Lung (tissue), 12 donors: ENCODE measurements around the gene SPTB. TPM values are rescaled to one million over a fixed set of nuclear protein-coding genes. Genes with fewer than 3 reads are reported as not detected.

Experiments
- ATAC-seq: fragments of 200-7000 bp; cut with Tn5 transposase; one replicate; pipeline ENCODE4 v1.9.1; 2020; ENCODE audit warnings: moderate number of reproducible peaks; ENCODE audit not compliant: insufficient read depth, low FRiP score
- DNase-seq, 3 donors: peaks; one replicate each; pipeline ENCODE4 v3.0.0-alpha.2; 2013 to 2017
- H3K27ac ChIP-seq, 2 donors: one replicate each; pipeline ENCODE4 v1.5.1; 2013; ENCODE audit warnings: mild to moderate bottlenecking in 2 of 2, moderate library complexity in 2 of 2, control low read depth in 1 of 2, inconsistent platforms in 1 of 2, low read depth in 1 of 2, low read length in 1 of 2
- H3K27me3 ChIP-seq, 3 donors: one replicate each; pipeline ENCODE4 v1.5.1; 2013; ENCODE audit warnings: low read length in 2 of 3; ENCODE audit not compliant: control insufficient read depth in 3 of 3, insufficient read depth in 3 of 3
- H3K36me3 ChIP-seq, 4 donors: one replicate each; pipeline ENCODE4 v1.5.1; 2013; ENCODE audit warnings: low read length in 4 of 4, mild to moderate bottlenecking in 1 of 4, moderate library complexity in 1 of 4; ENCODE audit not compliant: control insufficient read depth in 4 of 4, insufficient read depth in 4 of 4
- H3K4me1 ChIP-seq, 5 donors: one replicate each; pipeline ENCODE4 v1.5.1; 2013; ENCODE audit warnings: low read length in 5 of 5, mild to moderate bottlenecking in 2 of 5, moderate library complexity in 1 of 5; ENCODE audit not compliant: control insufficient read depth in 5 of 5, insufficient read depth in 5 of 5
- H3K4me3 ChIP-seq: one replicate; pipeline ENCODE4 v1.5.1; 2013; ENCODE audit warnings: mild to moderate bottlenecking, control low read depth, moderate library complexity
- H3K9ac ChIP-seq, 2 donors: one replicate each; pipeline ENCODE4 v1.5.1; 2013; ENCODE audit warnings: low read length in 2 of 2, control low read depth in 1 of 2; ENCODE audit not compliant: insufficient read depth in 1 of 2
- H3K9me3 ChIP-seq, 4 donors: one replicate each; pipeline ENCODE4 v1.5.1; 2013; ENCODE audit warnings: low read length in 3 of 4, mild to moderate bottlenecking in 1 of 4, moderate library complexity in 1 of 4; ENCODE audit not compliant: control insufficient read depth in 4 of 4, insufficient read depth in 3 of 4
- CTCF ChIP-seq: IDR thresholded peaks from 2 replicates; pipeline ENCODE4 v1.5.1; 2012; ENCODE audit warnings: mild to moderate bottlenecking; ENCODE audit errors: control extremely low read depth, extremely low read depth
- WGBS, 2 donors: extraction: QIAGEN DNeasy Blood & Tissue Kit; methylation state at CpG; one replicate each; pipeline ENCODE4 v1.1.7; 2013; 5-methylcytosine and 5-hydroxymethylcytosine counted together
- polyA plus RNA-seq, 2 donors: library from polyadenylated mRNA; stranded (reverse); fragments of 200-250 nt; gene quantifications; one replicate each; pipeline ENCODE4 v1.2.1, GENCODE V29; 2013
- total RNA-seq, 2 donors: library from RNA; depleted of rRNA in 1 of 2; stranded (reverse); fragments of >200 nt in 1 of 2; gene quantifications; one replicate each; pipeline ENCODE4 v1.2.1, GENCODE V29; 2014 to 2021
- donor health status: control.
- donor health status: control.
- donor health status: Bipolar disorder and iron deficiency.
- donor health status: healthy.
- donor health status: DM: yes; HTN: yes; CAD: no.

The SPTB gene
- total and polyA plus RNA-seq, 4 donors = 1.2 to 11.5 (median 2.1) TPM

DNA sequence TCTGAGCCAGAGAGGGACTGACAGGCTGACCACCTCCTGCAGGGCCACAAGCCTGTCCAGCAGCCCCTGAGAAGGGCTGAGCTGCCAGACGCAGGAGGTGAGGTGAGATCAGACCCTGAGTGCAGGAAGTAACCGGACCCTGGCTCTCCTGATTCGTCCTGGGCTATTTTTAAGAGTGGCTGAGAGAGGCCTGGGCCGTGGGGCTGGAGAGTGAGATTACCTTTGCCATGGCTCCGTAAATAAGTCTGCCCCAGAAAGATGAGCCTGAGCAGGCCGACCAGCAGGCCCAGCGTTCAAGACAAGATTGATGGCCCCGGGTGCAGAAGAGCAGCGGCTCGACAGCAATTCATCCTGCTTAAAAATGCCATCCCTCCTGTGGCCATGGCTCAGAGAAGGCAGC lies 54.2 kb downstream of the SPTB start:
- Histone ChIP-seq H3K9me3 (no peaks in the 10 kb centered on the region), H3K27me3 (peaks cover 0 to 5% (median 4%) of the 10 kb centered on the region in 3 donors), H3K4me3 (no peak overlapping the region), H3K27ac (peak overlapping the region in 1 of 2 donors; percentile 85), H3K36me3 (no peaks in the 10 kb centered on the region), H3K9ac (no peak overlapping the region), H3K4me1 (peaks cover 0 to 3% (median 0%) of the 10 kb centered on the region in 5 donors)
- no peak for TF ChIP-seq CTCF
- no peak for ATAC-seq
- DNase-seq = no peak
- WGBS, 2 donors = 68 to 73% methylated on average over 10 of the region's 10 CpGs

DNA sequence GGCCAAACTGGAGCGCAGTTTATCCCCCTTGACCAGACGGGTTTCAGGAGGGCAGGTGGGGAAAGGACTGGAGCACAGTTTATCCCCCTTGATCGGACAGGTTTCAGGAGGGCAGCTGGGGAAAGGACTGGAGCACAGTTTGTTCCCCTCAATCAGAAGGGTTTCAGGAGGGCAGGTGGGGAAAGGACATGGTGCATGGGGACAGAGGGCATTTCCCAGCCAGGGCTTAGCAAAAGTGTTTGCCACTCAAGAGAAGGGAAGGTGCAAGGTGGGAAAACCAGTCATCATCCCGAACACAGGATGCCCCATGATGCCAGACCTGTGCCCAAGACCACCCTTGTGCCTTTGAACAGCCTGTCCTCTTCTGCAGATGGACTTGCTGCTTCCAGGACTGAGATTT lies 54.7 kb downstream of the SPTB start:
- TF ChIP-seq CTCF = no peak
- H3K27me3 ChIP-seq = peaks cover 0 to 5% (median 4%) of the 10 kb centered on the region in 3 donors
- H3K36me3 ChIP-seq = no peaks in the 10 kb centered on the region
- ATAC-seq = no peak
- no peak overlapping the region for H3K9ac ChIP-seq
- H3K4me3 ChIP-seq = no peak overlapping the region
- DNase-seq = no peak
- peak overlapping the region in 1 of 2 donors; percentile 85 for H3K27ac ChIP-seq
- H3K9me3 ChIP-seq = no peaks in the 10 kb centered on the region
- 91 to 97% methylated on average over 4 of the region's 4 CpGs for WGBS, 2 donors
- peaks cover 0 to 3% (median 0%) of the 10 kb centered on the region in 5 donors for H3K4me1 ChIP-seq

- Histone ChIP-seq H3K27ac (no peak overlapping the region), H3K36me3 (no peaks in the 10 kb centered on the region), H3K4me3 (no peak overlapping the region), H3K4me1 (peaks cover 0 to 3% (median 0%) of the 10 kb centered on the region in 5 donors), H3K27me3 (peaks cover 0 to 5% (median 3%) of the 10 kb centered on the region in 3 donors), H3K9me3 (no peaks in the 10 kb centered on the region), H3K9ac (no peak overlapping the region)
- WGBS, 2 donors = 89 to 92% methylated on average over 3 of the region's 3 CpGs
- no peak for TF ChIP-seq CTCF
- no peak for DNase-seq
- no peak for ATAC-seq
These were observed 55.2 kb downstream of the SPTB start for GRCh38 chr14:64824471-64824870.

DNA sequence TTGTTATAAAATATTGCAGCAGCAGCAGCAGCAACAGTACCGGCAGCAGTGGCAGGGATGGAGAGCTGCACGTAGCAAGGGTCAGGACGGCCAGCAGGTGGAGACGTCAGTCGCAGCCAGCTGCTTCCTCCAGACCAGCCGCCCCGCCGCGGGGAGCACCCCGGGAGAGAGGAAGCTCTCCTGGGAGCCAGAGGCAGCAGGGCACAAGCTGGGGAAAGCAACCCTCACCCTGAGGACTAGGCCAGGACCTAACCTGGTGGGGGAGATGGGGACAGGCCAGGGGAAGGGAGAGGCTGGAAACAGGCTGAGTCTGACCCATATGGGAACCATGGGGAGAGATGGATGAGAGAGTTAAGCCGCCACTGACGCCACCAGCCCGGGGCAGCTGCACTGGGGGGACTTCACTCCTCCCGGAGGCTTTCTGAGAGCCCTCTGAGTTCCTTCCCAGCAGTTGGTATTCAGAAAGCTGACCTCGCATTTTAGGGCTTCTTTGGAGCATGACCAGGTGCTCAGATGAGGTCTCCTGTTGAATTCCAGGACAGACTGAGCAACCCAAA lies 56.3 kb downstream of the SPTB start:
- WGBS, 2 donors = 10 to 11% methylated on average over 15 of the region's 15 CpGs
- peak; percentile 86 for ATAC-seq

More for the DNA sequence above, 56.3 kb downstream of the SPTB start:
- DNase-seq = peak; percentile 66 to 80 (median 71)
- peak; percentile 74 for TF ChIP-seq CTCF
- H3K27me3 ChIP-seq = peaks cover 0 to 10% (median 0%) of the 10 kb centered on the region in 3 donors
- no peak overlapping the region for H3K9ac ChIP-seq
- H3K27ac ChIP-seq = no peak overlapping the region
- no peaks in the 10 kb centered on the region for H3K9me3 ChIP-seq
- no peak overlapping the region for H3K4me3 ChIP-seq
- H3K36me3 ChIP-seq = no peaks in the 10 kb centered on the region
- H3K4me1 ChIP-seq = peaks cover 0 to 3% (median 0%) of the 10 kb centered on the region in 5 donors
